PC-3 (cell line): Measurements from ENCODE around the gene ITPR3.

ENCODE experiments used
- EZH2 ChIP-seq: fragments of 300-600 bp; sonication (generic); IDR thresholded peaks from one replicate; pipeline ENCODE4 v1.6.1; 2017; ENCODE audit warnings: antibody characterized with exemption, mild to moderate bottlenecking, low read length; ENCODE audit not compliant: unreplicated experiment
- TF ChIP-seq, protein P1 (sequence below): fragments of 300-600 bp; sonication (generic); conservative IDR thresholded peaks from 2 replicates; pipeline ENCODE4 v1.5.1; 2017; ENCODE audit warnings: antibody characterized with exemption, low read depth, mild to moderate bottlenecking, low read length

DNA sequence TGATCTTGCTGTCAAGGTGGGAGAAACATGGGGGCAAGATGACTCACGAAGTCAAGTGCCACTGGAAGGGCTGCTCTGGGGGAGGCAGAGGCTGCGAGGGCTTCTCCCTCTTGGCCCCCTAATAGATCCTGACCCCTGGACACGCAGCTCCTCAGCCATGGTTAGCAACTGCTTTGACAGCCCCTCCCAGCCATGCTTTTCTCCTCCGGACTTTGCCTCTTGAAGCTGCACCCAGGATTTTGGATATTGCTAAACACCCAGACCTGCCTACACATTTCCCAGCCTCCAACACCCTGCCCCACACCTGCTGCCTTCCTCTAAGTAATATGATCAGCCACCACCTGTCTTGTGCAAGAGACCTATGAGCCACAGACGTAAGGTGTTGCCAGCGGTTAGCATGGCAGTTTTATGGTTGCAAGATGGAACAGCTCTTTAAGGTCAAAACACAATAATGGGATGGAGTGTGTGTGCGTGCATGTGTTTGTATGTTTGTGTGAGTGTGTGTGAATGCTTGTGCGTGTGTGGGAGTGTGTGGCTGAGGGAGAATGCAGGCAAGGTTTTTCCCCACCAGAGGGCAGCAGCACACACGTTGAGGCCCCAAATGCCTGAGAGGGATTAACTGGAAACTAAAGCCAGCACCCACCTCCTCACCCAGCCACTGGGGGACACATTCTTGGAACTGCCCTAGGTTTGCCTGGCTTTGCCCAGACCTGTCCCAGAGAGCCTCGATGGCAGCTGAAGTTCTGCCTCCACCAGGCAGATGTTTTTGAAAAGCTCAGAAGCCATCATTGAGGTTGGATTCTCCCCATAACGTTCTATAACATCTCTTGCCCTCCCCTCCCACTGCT, 123.1 kb downstream of the ITPR3 start:
- TF ChIP-seq, protein P1, sequence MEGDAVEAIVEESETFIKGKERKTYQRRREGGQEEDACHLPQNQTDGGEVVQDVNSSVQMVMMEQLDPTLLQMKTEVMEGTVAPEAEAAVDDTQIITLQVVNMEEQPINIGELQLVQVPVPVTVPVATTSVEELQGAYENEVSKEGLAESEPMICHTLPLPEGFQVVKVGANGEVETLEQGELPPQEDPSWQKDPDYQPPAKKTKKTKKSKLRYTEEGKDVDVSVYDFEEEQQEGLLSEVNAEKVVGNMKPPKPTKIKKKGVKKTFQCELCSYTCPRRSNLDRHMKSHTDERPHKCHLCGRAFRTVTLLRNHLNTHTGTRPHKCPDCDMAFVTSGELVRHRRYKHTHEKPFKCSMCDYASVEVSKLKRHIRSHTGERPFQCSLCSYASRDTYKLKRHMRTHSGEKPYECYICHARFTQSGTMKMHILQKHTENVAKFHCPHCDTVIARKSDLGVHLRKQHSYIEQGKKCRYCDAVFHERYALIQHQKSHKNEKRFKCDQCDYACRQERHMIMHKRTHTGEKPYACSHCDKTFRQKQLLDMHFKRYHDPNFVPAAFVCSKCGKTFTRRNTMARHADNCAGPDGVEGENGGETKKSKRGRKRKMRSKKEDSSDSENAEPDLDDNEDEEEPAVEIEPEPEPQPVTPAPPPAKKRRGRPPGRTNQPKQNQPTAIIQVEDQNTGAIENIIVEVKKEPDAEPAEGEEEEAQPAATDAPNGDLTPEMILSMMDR: peak; percentile 96
- no peak for TF ChIP-seq EZH2
